Activated T-helper 1 cell treated with Interleukin-2 at 50 U/mL for 16 hours (primary cell): ENCODE measurements around the gene ZFYVE21.

Source experiments
- DNase-seq: peaks from one replicate; pipeline ENCODE4 v3.0.0-alpha.2; 2020; ENCODE audit warnings: low read depth

The ZFYVE21 gene

DNA sequence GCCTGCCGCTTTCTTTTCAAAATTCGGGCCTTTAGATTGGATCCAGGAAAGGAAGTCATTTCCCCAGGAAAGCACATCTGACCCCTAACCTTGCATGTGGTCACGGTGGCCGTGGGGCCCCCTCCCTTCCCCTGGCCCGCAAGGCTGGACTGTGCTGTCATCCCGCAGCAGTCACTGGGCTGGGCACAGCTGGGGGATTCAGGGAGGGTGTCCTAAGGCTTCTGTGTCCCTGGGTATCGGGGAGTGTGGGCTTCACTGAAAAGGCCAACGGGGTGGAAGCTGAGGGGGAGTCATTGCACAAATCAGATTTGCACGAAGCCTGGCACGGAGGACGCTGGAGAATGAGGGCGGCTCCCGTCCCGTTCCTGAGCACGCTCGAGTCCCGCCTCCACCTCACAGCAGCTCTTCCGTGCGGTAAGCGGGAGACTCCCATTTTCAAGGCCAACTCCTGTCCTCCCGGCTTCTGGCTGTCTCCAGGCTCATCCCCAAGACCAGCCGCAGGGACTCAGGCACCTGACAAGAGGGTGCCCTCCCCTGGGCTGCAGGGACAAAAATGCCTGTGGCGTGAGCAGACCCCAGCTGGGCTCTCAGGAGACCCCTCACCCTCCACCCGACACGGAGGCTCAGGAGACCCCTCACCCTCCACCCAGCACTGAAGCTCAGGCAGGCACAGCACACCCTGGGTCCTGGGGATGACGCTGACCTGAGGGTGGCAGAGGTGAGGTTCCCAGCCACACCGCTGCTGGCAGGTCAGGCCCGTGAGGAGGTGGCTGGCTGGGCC lies 9.9 kb upstream of the ZFYVE21 start:
- no peak for DNase-seq

DNA sequence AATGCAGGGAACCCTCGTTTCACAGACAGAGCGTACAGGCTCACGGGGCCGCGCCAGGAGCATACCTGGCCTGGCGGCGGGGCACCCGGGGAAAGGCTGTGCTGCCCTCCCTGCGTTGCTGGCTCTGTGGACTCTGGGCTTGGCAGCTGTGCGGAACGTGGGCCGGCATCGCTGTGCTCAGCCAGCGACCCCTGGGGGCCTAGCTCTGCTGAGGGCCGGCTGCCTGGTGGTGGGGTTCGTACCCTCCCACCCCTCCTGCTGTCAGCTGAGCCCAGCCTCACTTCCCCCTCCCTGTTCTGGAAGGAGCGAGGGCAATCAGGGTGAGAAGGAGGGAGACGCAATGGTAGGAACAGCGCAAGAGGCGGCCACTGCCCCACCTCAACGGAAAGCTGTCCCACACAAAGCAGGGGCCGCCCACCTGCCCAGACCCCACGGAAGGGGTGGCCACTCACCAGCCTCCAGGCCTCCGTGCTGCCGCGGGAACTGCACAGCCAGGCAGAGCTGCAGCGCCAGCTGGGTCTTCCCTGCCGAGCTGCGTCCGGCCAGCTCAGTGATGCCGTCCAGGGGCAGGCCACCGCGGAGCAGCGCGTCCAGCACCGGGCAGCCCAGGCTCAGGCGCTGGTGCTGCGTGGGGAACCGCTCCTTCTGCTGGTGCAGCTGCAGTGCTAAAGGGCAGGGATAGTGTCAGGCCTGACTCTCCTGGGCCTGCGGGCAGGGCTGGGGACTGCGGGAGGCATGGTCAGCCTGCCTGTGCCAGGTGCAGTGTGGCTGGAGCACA lies 8.9 kb upstream of the ZFYVE21 start:
- DNase-seq: no peak

DNA sequence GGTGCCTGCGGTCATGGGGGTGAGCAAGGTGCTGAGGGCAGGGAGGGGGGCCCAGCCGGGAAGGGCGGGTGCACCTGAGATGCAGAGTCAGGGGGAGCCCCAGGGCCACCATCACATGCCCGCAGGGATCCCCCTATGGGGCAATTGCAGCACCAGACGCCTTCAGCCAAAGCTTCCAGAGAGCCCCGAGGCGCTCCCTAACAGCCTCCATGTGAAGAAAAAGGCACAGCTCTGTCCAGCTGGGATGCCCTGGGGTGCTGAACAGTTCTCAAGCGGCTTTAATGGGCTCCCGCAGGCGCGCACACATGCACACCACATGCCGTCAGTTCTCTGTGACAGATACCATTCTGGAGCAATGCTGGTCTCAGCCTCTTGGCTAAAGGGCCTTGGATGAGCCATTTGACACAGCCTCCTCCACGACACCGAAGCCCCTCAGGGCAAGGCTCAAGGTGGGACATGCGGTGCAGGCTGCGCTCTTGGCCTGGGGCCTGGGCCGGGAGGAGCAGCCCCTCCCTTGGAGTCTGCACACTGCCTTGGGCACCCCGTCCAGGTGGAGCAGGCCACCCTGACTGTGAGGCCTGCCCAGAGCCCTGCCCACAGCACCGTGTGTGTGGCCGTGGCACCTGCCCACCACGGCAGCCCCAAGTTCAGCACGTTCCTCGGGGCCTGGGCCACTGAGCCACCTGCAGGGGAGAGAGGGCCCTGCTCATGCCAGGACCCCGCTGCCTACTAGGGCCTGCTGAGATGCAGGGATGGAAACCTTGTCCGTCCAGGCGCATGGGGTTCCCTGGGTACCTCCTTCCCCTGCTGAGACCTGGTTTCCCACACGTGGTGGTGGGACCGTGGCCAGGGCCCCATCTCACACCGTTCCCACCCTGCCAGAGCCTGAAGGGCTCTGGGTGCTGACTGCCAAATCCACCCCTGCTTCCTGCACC lies 8.0 kb upstream of the ZFYVE21 start:
- no peak for DNase-seq

DNA sequence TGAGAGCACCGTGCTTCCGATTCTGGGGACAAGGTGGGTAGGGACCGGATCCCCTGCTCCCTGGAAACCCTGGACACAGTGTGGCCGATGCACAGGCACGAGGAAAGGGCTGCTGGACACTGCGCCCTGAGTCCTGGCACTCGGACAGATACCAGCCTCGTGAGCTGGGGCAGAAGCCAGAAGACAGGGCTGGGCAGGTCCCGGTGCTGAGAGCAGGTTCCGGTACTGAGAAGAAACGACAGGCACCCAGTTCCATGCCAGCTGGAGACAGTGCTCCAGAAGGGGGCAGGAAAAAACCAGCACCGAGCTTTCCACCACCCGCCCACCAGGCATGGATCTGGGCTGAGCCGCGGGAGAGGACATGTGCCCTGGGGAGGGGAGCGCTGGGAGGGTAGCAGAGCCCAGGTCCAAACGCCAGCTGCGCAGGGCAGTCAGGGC lies 6.8 kb upstream of the ZFYVE21 start:
- no peak for DNase-seq

DNA sequence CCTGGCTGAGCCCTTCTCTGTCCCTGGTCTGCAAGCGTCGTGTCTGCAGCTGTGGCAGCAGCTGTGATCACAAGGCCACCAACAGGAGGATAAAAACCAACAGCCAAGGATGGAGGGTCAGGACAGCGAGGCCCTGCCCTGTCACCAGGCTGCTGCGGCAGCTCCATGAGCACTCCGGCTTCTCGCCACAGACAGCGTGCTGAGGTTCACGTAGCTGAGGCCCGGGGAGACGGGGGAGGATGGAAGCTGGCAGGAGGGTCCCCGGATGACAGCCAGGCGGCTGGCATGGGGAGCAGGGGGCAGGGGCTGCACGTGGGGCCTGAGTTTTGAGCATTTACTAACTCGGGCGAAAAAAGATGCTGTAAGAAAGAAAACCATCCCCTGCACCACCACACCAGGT lies 5.8 kb upstream of the ZFYVE21 start:
- DNase-seq: no peak

DNA sequence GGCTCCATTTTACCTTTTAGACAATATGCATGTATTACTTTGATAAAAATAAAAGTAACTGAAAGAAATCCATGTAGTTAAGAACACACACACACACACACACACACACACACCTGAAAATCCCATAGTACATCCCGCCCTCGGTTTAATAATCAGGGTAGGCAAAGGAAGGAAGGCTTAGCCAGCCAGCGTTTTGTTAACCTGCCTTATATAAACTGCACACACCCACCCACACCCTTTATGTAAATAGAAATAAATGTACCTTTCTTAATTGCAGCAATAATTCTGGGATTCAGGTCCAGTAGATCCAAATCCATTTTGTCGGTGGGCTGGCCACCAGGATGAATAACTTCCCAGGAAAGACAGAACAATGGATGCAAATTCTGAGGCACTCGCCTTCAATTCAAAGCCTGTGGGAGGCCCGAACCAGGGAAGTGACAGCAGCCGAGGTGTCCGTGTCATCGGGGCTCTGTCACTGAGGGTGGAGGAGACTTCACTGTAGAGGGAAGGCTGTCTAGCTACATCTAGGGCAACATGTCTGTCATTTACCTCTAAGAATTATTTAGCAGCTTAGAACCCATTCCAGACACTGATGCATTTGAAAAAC lies 4.7 kb upstream of the ZFYVE21 start:
- DNase-seq: no peak

DNA sequence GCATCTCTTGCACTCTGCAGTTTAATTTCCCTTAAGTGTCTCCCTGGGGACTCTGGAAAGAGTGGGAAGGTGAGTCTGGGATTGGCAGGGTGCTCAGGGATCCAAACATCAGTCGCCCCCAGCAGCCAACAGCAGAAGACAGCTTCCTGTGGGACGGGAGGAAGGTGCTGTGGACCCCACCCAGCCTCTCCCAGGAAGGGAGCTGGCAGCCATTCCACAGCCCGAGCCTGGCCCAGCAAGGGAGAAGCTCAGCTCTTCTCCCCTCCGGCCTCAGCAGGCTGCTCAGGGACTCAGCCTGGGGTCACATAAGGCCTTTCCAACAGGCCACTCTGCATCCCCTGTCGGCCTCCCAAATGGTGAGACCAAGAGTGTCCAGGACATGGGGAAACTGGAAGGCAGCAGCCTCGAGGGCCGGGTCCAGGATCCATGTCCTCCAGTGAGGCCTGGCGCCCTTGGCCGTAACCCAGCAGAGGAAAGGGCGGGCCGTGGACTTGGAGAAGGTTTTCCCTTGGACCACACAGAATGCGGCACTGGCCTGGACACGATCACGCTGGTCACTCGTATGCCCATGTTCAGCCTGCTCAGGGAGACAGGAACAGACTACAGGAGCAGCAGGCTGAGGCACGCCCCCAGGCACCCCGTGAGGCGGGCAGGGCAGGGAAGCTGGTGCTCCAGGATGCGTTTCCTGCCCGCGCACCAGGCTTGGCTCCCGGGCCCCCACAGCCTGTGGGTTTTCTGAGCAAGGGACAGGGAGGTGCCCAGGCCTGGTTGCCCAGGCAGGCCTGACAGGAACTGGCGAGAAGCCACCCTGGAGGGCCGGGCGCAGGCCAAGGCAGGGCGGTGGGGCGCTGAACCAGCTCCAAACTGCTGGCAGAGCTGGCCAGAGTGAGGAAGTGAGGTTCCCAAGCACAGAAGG lies 3.8 kb upstream of the ZFYVE21 start:
- DNase-seq: no peak

DNA sequence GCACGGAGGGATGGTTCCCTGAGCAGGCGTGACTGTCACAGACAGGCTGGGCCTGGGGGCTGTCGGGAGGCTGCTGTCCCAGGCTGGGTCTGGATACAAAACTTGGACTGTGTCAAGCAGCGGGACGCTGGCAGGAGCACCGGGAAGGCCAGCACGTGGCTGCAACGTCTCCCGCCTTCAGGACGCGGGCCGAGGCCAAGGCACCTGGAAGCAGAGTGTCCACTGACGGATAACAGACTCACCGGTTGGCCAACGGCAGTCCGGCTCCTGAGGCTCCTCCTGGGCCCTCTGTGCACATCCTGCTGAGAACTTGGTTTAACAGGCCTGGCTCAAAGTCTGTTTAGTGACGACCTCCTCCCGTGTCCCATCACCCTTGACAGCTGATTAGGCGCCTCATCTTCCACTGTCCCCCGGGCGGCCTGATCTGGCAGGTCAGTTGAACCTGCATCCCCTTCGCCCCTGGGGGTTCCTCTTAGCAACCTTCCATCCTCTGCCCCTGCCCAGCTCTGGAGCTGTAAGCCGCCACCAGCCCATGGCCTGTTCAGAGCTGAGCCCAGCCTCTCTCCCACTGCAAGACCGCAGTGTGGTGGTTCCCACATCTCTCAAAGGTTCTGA lies 2.9 kb upstream of the ZFYVE21 start:
- no peak for DNase-seq

DNA sequence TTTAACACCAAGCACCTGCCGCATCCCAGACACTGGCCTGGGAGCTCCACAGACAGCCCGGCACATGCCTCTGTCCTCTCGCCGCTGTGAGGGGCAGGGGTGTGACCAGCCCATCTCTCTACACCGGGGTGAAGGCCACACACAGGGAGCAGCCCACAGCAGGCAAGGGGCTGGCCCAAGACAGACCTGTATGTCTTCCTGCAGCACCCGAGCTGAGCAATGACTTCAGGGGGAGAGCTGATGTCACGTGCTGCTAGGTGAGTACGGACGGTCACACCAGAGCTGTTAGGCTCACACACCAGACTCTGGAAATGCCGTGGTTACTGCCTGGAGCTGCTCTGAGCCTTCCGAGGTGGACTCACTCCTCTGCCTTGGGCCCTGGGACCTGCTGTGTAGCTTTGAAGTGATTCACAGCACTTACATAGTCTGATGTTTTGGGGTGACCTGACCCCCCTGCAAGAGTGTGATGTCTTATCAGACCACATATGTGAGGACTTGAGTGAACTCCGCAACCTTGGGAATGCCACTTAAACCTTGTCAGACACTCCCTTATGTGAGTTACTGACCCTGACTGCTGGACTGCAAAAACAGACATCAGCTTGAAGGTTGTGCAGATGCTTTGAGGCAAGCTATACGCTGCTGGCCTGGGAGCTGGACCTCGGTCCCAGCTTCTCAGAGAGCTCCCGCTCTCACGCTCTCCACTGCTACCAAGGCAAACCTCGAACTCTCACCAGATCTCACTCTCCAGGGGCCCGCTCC lies 2.1 kb upstream of the ZFYVE21 start:
- no peak for DNase-seq

DNA sequence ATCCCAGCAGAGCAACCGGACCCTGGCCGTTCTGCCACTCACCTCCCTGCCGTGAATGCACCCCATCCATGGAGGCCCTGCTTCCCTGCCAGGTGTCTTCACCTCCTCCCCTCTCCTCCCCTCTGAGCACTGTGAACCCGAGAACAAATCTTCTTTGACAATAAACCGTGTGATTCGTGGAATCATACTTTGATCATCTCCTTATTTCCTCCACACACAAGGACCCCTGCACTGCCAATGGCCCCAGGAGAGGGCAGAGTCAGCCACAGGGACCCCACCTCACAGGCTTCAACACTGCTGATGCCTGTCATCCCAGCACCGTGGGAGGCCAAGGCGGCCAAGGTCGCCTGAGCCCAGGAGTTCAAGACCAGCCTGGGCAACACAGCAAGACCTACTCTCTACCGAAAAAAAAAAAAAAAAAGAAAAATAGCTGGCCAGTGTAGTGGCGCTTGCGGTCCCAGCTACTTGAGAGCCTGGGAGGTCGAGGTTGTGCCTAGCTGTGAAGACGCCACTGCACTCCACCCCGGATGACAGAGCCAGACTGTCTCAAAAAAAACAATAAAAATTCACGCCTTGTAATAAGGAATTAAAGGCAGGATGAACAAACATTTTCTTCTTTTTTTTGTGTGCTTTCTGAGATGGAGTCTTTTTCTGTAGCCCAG lies 1.4 kb upstream of the ZFYVE21 start:
- no peak for DNase-seq

DNA sequence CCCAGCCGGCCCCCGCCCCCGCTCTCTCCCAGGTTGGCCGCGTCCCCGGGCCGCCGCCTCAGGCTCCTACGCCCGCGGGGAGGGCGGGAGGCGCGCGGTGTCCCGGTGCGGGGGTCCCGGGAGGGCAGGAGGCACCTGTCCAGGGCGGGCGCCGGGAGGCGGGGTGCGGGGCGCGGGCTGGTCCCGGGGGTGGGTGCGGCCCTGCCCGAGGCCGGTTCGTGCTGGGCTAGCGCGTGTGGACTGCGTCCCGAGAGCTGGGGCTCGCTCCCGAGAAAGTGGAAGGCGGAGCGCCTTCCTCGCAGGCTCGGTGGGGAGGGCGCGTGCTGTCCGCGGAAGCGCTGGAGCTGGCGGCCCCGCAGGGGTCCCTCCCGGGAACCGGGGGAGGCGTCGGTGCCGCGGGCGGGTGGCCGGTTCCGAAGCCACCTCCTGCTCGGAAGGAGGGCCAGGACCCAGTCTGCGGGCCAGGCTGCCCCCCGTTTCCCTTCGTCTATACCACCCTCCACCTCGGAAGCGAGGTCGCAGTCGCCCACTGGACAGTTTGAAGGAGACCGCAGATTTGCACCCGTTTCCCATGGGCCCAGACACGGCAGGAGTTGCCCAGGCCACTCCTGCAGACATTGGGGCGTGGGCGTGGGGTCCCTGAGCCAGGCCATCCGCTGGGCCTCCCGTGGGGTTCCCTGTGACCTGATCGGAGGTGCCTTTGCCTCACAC lies 636 bp downstream of the ZFYVE21 start:
- no peak for DNase-seq

DNA sequence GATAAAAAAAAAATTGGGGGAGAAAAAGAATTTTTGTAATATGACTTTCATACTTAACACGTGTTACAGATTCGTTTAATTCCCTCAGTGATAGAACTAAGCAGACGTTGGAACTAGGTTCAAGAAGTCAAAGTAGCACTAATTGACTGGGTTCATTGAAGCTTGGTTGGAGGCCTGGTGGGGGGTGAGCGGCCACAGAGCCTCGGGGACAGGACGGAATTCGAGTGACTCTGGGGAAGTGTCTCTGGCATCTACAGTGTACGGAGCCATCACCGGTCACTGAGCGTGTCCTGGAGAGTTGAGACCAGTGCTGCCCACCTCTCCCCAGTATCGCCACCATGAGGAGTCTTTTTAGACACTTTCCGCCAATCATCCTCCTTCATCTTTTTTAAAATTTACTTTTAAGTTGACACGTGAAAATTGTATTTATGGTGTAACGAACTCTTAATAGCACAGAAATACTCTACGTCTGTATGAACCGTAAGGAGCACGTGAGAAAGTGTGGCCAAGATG lies 1.3 kb downstream of the ZFYVE21 start:
- no peak for DNase-seq

DNA sequence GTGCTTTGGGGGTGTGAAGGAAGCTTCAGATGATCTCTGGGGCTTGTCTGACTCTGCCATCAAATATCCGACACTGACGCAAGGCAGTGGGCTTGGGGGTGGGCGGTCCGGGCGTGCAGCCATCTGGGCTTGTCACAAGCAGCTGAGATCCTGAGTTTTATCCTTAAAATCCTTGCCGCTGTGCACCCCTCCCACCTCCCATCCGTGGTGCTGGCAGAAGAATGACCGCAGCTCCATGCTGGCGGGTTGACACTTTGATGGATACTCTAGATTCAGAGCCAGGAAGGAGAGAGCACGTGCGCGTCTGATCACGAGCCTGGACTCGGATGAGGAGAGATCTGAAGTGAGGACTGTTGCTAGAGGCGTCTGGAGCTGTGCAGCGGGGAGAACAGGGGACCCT lies 3.0 kb downstream of the ZFYVE21 start:
- DNase-seq: no peak

DNA sequence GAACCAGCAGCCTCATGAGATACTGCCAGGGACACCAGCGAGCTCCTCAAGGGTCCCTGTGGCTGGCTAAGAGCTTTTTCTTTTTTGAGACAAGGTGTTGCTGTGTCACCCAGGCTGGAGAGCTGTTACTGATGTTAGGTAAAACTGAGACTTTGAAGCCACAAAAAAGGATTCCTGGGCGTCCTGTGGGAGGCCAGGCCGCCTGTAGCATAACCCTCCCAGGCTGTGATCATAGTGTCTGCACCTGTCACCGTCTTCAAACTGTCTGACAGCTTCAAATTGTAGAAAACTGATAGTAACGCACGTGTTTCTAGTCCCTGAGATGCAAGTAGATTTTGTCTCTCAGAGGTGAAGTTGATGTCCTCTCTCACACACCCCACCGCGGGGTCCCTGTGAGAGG lies 4.1 kb downstream of the ZFYVE21 start:
- DNase-seq: no peak

DNA sequence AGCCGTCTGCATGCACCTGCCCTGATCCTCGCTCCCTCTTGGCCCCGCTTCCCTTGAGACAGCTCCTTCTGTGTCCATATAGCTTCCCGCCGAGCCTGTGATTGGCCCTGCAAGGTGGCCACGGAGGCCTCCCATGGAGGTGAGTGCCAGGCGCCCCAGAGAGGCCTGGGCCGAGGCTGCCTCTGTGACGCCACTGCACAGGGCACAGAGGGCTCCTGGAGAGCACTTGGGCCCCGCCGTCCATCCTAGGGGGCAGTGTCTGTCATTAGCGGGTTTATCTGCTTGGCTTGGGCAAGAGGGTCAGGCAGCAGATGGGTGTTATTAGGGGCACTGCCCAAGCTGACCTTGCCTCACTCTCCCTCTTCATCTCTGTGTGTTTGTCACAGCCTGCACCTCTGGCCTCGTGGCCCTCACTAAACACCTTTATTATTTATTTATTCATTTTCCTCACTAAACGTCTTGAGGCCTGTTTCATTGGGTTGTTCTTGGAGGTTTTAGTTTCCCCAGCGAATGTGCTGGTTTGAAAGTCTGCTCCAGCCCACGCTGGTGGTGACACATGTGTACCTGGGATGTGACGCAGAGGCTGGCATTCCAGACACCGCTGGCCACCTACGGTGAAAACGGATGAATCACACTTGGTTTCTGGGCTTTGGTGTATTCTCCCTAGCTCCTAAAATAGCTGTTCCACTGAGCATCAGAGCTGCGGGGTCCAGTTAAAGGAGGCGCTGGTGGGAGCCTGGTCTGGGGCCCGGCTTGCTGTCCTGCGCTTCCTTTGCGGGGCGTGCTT lies 5.9 kb downstream of the ZFYVE21 start:
- no peak for DNase-seq

DNA sequence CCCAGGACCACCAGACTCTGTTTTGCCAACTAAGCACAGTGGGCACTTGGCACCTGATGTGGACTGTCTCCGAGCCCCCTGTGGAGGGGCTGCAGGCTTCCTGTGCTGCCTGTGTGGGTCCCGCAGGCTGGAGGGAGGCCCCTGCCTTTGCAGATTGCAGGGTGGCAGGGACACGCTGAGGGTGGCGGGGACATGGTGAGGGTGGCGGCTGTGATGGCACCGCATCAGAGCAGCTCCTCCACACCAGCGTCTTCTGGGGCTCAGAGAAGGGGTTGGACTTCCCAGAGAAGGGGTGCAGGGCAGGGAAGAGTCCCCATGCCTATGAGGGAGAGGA lies 8.1 kb downstream of the ZFYVE21 start:
- no peak for DNase-seq

DNA sequence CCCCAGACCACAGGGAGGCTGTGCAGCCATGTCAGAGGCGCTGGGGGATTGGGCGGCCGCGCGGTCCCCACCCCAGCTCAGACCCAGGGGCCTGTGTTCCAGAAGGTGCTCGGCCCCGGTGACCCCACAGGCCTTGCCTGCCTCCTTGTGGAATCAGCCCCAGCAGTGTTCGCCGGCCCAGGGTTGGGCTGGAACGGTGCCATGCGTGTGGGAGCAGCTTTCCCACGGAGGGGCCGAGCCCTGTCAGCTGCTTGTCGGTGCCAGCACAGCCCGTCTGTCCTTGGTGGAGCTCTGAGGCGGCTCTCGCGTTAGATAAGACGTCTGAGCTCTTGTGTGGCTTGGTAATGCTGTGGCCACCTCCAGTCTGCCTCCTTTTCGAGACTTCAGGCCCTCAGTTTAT lies 8.5 kb downstream of the ZFYVE21 start:
- no peak for DNase-seq
